Activated CD8-positive, alpha-beta T cell treated with anti-CD3 and anti-CD28 coated beads for 36 hours (primary cell): ENCODE results near the gene SCFD2. TPM values are rescaled to one million over a fixed set of nuclear protein-coding genes. Genes with fewer than 3 reads are reported as not detected.

Source experiments
- ATAC-seq: fragments of 200-7000 bp; cut with Tn5 transposase; one replicate; pipeline ENCODE4 v1.10.0; 2021; ENCODE audit warnings: mild to moderate bottlenecking, moderate library complexity
- CTCF ChIA-PET: fragments of 350-600 bp; sonication (Branson Sonifier 250); formaldehyde crosslinking; loops from one replicate; lab custom pipeline; 2021; ENCODE audit warnings: antibody characterized with exemption; lab: Charles Lee
- POLR2A ChIA-PET: fragments of 350-600 bp; sonication (Branson Sonifier 250); formaldehyde crosslinking; loops from one replicate; lab custom pipeline; 2021; ENCODE audit warnings: antibody characterized with exemption; lab: Charles Lee
- DNase-seq: peaks from one replicate; pipeline ENCODE4 v3.0.0-alpha.2; 2020
- H3K27ac Mint-ChIP-seq: one replicate; pipeline ENCODE4 v1.8.0; 2021; ENCODE audit warnings: mild to moderate bottlenecking, mixed read lengths
- H3K27me3 Mint-ChIP-seq: one replicate; pipeline ENCODE4 v1.8.0; 2021; ENCODE audit warnings: mixed read lengths
- H3K36me3 Mint-ChIP-seq: one replicate; pipeline ENCODE4 v1.8.0; 2021; ENCODE audit warnings: low read depth, mixed read lengths
- H3K4me1 Mint-ChIP-seq: one replicate; pipeline ENCODE4 v1.8.0; 2021; ENCODE audit warnings: low read depth, mixed read lengths
- H3K4me3 Mint-ChIP-seq: one replicate; pipeline ENCODE4 v1.8.0; 2021; ENCODE audit warnings: mild to moderate bottlenecking, moderate library complexity, mixed read lengths
- H3K9me3 Mint-ChIP-seq: one replicate; pipeline ENCODE4 v1.8.0; 2021; ENCODE audit warnings: mixed read lengths
- intact Hi-C: fragments of 100-400 bp; cut with micrococcal nuclease; formaldehyde crosslinking; loops from one replicate; pipeline ENCODE4 v1.10.0; 2022
- total RNA-seq, 2 experiments: library from RNA; stranded (reverse); gene quantifications; one replicate each; pipeline ENCODE4 v1.2.3, GENCODE V29; 2021
- TF ChIP-seq, protein P1 (sequence below): fragments of 200-600 bp; IDR thresholded peaks from one replicate; pipeline ENCODE4 v1.8.0; 2022; ENCODE audit warnings: antibody characterized with exemption, mild to moderate bottlenecking

Gene SCFD2
- total RNA-seq, 2 experiments from 2014 or later, result 21.4 to 22.1 TPM

DNA sequence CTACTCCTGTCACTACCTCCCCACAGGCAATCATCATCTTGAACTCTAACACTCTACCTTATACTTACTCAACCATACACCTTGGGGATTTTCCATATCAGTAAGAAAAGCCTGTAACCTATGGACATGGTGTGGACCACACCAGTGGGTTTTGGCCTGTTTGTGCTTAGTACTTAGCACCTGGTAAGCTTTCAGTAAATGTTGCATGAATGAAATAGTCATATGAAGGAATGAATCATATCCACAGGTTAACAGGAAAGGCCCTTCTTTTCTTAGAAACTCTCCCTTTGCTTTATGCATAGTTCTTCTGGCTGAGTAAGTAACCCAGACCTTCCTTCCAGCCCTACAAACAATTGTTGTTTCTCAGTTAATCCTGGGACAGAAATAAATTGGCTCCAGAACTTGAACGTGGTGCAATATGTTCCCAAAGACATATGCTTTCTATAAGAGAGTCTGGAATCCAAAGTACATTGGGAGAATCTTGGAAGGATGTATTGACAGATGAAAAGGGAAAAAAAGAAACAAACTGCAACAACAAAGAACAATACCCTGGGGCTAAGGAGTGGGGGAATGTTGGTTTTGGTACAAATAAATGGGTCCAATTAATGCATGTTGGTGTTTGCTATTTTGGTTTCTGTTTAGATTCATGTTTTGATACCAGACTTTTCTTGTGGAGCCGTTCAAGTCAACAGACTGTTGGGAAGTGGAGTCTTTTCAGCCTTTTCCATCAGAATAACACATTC lies 475.9 kb downstream of the SCFD2 start:
- ATAC-seq, result peak; percentile 88
- intact Hi-C loops, result no loop called here
- ChIA-PET CTCF (interaction anchor here (2.9 kb wide), 1 partner anchor 22 kb away, joined by 13 read pairs; no protein-coding TSS in a partner anchor), POLR2A (no interaction called here)
- TF ChIP-seq, protein P1, sequence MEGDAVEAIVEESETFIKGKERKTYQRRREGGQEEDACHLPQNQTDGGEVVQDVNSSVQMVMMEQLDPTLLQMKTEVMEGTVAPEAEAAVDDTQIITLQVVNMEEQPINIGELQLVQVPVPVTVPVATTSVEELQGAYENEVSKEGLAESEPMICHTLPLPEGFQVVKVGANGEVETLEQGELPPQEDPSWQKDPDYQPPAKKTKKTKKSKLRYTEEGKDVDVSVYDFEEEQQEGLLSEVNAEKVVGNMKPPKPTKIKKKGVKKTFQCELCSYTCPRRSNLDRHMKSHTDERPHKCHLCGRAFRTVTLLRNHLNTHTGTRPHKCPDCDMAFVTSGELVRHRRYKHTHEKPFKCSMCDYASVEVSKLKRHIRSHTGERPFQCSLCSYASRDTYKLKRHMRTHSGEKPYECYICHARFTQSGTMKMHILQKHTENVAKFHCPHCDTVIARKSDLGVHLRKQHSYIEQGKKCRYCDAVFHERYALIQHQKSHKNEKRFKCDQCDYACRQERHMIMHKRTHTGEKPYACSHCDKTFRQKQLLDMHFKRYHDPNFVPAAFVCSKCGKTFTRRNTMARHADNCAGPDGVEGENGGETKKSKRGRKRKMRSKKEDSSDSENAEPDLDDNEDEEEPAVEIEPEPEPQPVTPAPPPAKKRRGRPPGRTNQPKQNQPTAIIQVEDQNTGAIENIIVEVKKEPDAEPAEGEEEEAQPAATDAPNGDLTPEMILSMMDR, result no peak
- Mint-ChIP-seq H3K36me3 (peaks cover 21% of the 10 kb centered on the region), H3K27me3 (no peaks in the 10 kb centered on the region), H3K9me3 (no peaks in the 10 kb centered on the region), H3K27ac (peak overlapping the region; percentile 10), H3K4me3 (no peak overlapping the region), H3K4me1 (peaks cover 16% of the 10 kb centered on the region)
- DNase-seq, result peak; percentile 40

DNA sequence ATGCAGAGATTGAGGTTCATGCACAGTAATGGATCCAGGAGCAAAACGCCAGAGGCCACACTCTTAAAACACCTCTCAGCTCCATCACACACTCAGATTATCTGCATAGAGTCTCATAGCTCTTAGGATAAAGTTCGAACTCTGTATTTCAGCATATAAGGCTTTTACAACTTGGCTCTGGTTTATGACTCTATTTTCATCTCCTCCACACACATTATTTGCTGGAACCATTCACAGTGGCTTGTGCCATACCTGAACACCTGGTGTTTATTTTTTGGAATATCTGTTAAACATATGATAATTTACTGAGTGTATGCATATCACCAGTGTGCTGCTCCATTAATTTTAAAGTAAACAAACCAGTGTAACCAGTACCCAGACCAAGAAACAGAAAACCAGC lies 476.5 kb downstream of the SCFD2 start:
- H3K4me1 Mint-ChIP-seq, result peaks cover 14% of the 10 kb centered on the region
- POLR2A ChIA-PET, result no interaction called here
- H3K27ac Mint-ChIP-seq, result peak overlapping the region; percentile 5
- CTCF ChIA-PET, result no interaction called here
- no peaks in the 10 kb centered on the region for H3K27me3 Mint-ChIP-seq
- no peak overlapping the region for H3K4me3 Mint-ChIP-seq
- ATAC-seq, result no peak
- TF ChIP-seq, protein P1, result no peak
- peaks cover 21% of the 10 kb centered on the region for H3K36me3 Mint-ChIP-seq
- intact Hi-C loops, result no loop called here
- H3K9me3 Mint-ChIP-seq, result no peaks in the 10 kb centered on the region
- DNase-seq, result no peak

DNA sequence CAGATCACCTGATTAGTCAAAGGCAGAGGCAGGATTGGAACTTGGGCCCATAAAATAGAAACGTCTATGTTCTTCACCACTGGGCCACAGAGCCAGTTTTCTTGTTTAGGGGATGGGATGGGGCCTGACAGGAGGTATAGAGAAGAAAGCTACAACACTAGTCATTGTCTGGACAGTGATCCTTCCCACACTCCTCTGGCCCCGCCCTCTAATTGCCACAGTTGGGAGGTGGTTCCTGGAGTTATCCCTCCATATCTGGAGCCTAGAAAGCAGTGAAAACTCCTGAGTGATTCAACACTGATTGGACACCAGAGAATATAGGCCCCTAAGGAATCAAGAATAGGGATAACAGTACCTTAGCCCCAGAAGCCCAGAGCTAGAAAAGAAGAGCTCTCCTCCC lies 480.9 kb downstream of the SCFD2 start:
- H3K4me3 Mint-ChIP-seq, result no peak overlapping the region
- intact Hi-C loops, result no loop called here
- no peak overlapping the region for H3K27ac Mint-ChIP-seq
- CTCF ChIA-PET, result interaction anchor here (1.2 kb wide), 1 partner anchor 26 kb away, joined by 3 read pairs; no protein-coding TSS in a partner anchor
- peaks cover 6% of the 10 kb centered on the region for H3K4me1 Mint-ChIP-seq
- no peak for ATAC-seq
- TF ChIP-seq, protein P1, result no peak
- DNase-seq, result no peak
- POLR2A ChIA-PET, result no interaction called here
- H3K36me3 Mint-ChIP-seq, result peaks cover 25% of the 10 kb centered on the region
- no peaks in the 10 kb centered on the region for H3K27me3 Mint-ChIP-seq
- no peaks in the 10 kb centered on the region for H3K9me3 Mint-ChIP-seq

DNA sequence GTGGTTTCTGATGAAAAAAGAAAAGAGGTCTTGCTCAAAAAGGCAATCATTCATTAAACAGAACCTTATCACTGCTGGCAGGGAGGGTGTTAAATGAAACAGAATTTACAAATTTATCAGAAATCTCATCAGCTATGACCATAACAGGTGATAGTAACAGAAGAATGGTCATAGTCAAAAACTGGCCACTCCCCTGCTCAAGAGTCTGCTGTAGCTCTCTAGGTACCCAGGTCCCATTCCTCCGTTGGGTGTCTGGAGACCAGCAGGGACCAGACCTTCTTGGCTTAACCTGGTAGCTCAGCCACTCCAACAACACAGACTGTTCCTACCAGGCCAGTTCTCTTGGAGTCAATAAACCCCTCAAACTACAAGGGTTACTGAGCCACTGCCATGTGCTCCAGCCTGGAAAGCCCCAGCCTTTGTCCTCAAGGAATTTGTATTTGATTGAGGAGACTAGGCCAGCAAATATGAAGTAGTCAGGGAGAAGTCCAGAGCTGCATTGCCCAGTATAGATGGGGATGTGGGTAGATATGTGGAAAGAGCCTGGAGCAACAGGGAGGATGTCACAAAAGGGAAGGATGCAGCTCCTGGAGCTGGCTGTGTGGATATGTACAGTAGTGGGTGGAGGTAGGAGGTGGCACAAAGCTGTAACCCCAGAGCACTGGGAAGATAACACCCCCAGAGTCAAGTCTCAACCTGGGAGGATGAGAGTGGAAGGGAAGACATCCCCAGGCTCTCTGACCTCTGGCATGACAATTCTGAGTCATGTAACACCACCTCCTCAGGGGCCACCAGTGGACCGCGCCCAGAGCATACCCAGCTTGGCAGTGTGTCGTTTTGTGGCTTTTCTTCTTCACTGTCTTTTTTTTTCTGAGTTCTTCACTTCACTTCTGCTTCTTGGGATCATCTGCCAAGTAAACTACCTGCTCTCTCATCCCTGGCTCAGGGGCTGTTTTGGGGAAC lies 481.9 kb downstream of the SCFD2 start:
- no peaks in the 10 kb centered on the region for H3K4me1 Mint-ChIP-seq
- intact Hi-C loops, result no loop called here
- H3K9me3 Mint-ChIP-seq, result no peaks in the 10 kb centered on the region
- peaks cover 18% of the 10 kb centered on the region for H3K36me3 Mint-ChIP-seq
- no peak overlapping the region for H3K27ac Mint-ChIP-seq
- DNase-seq (no peak), ATAC-seq (no peak)
- POLR2A ChIA-PET, result interaction anchor here (0.6 kb wide), 1 partner anchor 10 kb away, joined by 3 read pairs; no protein-coding TSS in a partner anchor
- CTCF ChIA-PET, result interaction anchor here (1.2 to 2.7 kb wide), 3 partner anchors 10 to 339 kb away, joined by 3 to 7 read pairs (median 5); no protein-coding TSS in a partner anchor
- TF ChIP-seq, protein P1, result no peak
- H3K27me3 Mint-ChIP-seq, result no peaks in the 10 kb centered on the region
- H3K4me3 Mint-ChIP-seq, result no peak overlapping the region
